ENCODE data around the gene SLC34A1.

DNA sequence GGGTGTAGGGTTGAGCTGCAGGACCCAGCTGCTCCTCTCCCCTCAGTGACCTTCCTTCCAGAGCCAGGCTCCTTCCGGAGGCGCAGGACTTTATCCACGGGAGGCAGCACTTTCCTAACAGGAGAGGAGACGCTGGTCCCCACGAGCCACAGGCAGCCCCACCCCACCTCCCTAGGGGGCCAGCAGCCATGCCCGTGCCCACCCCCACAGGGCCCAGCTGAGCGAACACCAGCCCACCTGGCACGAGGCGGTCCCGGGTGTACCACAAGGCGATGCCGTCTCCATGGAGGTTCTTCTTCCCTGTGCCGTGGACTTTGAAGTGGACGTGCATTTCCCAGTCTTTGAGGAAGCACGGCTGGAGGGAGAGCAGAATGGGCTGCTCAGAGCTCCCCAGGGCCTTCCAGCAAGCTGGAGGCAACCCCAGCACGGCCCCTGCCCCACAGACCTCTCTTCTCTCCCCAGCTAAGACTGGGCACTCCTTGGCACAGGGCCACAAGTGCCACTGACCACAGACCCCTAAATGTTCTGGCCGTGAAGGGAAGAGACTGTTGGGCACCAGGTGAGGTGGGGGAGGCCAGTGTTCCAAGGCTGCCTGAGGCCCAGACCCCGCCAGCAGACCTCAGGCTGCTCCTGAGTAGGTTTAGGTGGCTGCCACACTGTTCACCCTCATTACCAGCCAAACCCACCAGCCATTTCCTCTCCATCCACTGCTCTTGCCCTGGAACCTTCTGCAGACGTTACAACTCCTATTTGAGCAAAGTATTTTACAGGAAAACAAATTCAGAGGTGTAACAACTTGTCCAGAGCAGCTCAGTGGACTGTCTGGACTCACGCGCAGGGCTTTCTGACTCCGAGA, 45.8 kb upstream of the SLC34A1 start:
- no peak for TF ChIP-seq HDAC1 (CRISPR knock-in tag; IDR thresholded peaks at IDR 0.05)
- TF ChIP-seq DPF2 (CRISPR knock-in tag; IDR thresholded peaks at IDR 0.05; ENCODE audit: borderline replicate concordance, low read depth) = no peak
- TF ChIP-seq RFX5 (IDR thresholded peaks at IDR 0.05; ENCODE audit: low read depth, low read length) = no peak
- no peak for TF ChIP-seq CTCF (CRISPR knock-in tag; IDR thresholded peaks at IDR 0.05)
- TF ChIP-seq ZNF333 (CRISPR knock-in tag; IDR thresholded peaks at IDR 0.05; ENCODE audit: borderline replicate concordance) = no peak
- no peak for TF ChIP-seq EP300 (IDR thresholded peaks at IDR 0.05; ENCODE audit: low read depth in 2 of 2, low read length in 2 of 2)
- no peak for TF ChIP-seq EP300 (CRISPR knock-in tag; IDR thresholded peaks at IDR 0.05; ENCODE audit: borderline replicate concordance)
- no peak for TF ChIP-seq CBX1 (IDR thresholded peaks at IDR 0.05; ENCODE audit: low read depth)
- TF ChIP-seq KDM1A (CRISPR knock-in tag; IDR thresholded peaks at IDR 0.05) = no peak
